HUES48 (cell line): Measurements from ENCODE around the gene RHBDL3.

ENCODE experiments used
- H3K27ac ChIP-seq: one replicate; pipeline ENCODE4 v1.7.0; 2013; ENCODE audit warnings: low read depth, low read length, inconsistent platforms
- H3K27me3 ChIP-seq: 2 replicates; pipeline ENCODE4 v1.6.1; 2013; ENCODE audit warnings: mild to moderate bottlenecking, low read length; ENCODE audit not compliant: control insufficient read depth, insufficient read depth
- H3K36me3 ChIP-seq: 2 replicates; pipeline ENCODE4 v1.6.1; 2013; ENCODE audit warnings: low read length; ENCODE audit not compliant: control insufficient read depth, insufficient read depth
- H3K4me1 ChIP-seq: 2 replicates; pipeline ENCODE4 v1.6.1; 2013; ENCODE audit warnings: mild to moderate bottlenecking, low read length; ENCODE audit not compliant: control insufficient read depth, insufficient read depth
- H3K4me3 ChIP-seq: 2 replicates; pipeline ENCODE4 v1.5.1; 2013; ENCODE audit warnings: mild to moderate bottlenecking, low read depth, low read length
- H3K9ac ChIP-seq: 2 replicates; pipeline ENCODE4 v1.6.1; 2013; ENCODE audit warnings: mild to moderate bottlenecking, low read depth, low read length, moderate library complexity
- H3K9me3 ChIP-seq: 2 replicates; pipeline ENCODE4 v1.6.1; 2013; ENCODE audit warnings: low read length; ENCODE audit not compliant: control insufficient read depth, insufficient read depth

The RHBDL3 gene

GRCh38 chr17:32361270-32361669, 95.6 kb downstream of the RHBDL3 start:
- Histone ChIP-seq H3K9ac (no peak overlapping the region), H3K27me3 (no peaks in the 10 kb centered on the region), H3K4me1 (no peaks in the 10 kb centered on the region), H3K4me3 (no peak overlapping the region), H3K9me3 (no peaks in the 10 kb centered on the region), H3K27ac (no peak overlapping the region), H3K36me3 (peaks cover 99% of the 10 kb centered on the region)

- Histone ChIP-seq H3K36me3 (peaks cover 98% of the 10 kb centered on the region), H3K4me3 (no peak overlapping the region), H3K4me1 (no peaks in the 10 kb centered on the region), H3K9me3 (no peaks in the 10 kb centered on the region), H3K27ac (no peak overlapping the region), H3K9ac (no peak overlapping the region), H3K27me3 (no peaks in the 10 kb centered on the region)
Observed at GRCh38 chr17:32370426-32370825, 104.8 kb downstream of the RHBDL3 start.
